Activated CD4-positive, alpha-beta T cell treated with anti-CD3 and anti-CD28 coated beads, Interleukin-2, amount 50 U/mL, for 24 hours (primary cell): Measurements from ENCODE around the gene BZW2.
A peak's percentile ranks its signal among the peaks of the same experiment; 100 is the strongest.

ENCODE experiments used
- DNase-seq, 2 donors: peaks; one replicate each; pipeline ENCODE4 v3.0.0-alpha.2; 2020; ENCODE audit warnings: low read depth in 1 of 2, low spot score in 1 of 2

BZW2 gene

GRCh38 chr7:16745645-16746044, 99.7 kb downstream of the BZW2 start:
- DNase-seq = no peak

DNA sequence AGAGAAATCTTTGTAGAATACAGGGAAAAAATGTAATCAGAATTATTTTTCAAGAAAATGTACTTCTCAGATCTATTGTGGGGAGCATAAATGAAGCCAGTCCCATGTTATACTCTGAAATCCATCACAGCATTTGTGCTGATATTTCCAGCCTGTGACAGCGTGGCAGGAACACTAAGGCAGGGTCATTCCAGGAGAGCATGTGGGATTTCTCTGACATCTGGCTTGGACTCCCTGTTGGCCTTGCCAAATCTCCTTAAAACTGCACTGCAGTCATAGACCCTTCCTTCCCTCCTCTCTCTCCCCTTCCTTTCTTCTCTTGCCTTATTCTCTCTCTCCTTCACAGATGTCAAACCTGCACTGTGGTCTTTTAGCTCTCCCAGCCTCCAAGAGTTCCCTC, 101.1 kb downstream of the BZW2 start:
- DNase-seq = no peak

- peak in 1 of 2 donors; percentile 17 for DNase-seq
These were observed 107.3 kb downstream of the BZW2 start, which contains the start of gene TSPAN13 for GRCh38 chr7:16753102-16753931. TSS of gene TSPAN13 (plus strand) at chr7:16753755. CDS start at chr7:16753968, 213 bp downstream.

DNA sequence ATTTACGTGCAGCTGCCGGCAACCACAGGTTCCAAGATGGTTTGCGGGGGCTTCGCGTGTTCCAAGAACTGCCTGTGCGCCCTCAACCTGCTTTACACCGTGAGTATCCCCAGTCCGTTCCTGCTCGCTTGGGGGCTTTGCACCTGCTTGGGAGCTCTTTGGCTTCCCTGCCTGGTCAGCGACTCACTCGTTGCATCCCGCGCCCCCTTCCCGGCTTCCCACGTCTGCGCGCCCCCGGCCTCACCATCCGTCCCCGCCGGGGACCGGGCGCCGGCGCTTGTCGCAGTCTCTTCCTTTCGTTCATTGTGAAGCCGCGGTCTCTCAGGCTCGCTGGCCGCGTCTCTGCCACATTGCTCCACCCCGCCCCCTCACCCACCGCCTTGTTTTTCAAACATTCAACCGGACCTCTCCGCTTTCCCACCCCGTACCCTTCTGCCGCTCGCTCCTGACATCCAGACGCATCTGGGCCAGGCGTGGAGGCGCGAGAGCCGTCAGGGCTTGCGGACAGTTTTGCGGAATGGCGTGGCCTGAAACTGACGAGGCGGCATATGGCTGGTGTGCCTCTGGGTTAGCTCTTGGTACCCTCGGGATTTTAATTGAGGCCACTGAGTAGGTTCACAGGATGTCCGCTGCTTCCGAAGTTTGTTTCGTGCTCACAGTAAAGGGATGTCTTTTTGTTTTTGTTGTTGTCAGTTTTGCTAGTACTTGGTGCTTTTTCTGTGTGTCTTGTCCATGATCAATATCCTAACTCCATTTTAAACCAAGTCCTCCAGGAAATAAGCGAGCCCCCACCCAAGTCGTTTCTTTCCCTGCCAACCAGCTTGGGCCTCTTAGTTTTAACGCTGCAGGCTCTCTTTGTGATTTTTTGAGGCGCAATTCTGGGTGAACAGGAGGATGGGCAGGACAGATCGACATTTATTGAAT, 108.2 kb downstream of the BZW2 start:
- peak in 1 of 2 donors; percentile 7 for DNase-seq

GRCh38 chr7:16754856-16755317, 108.9 kb downstream of the BZW2 start:
- DNase-seq = no peak

DNA sequence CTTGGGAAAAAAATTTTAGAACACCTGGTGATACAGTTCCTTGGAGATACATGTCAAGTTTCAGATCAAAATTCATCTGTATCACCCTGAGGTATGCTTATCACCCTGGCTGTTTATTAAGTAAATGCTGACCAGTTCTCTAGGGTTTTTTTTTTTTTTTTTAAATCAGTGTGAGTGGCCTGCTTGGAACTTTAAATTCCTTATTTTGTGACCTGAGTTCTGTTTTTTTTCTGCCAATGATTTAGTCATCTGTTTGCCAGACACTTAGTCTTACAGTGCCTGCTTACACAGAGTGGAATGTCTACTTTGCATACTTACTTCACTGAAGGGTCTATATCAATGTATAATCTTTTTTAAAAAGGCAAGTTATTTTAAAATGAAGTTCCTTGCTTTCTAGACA, 109.4 kb downstream of the BZW2 start:
- DNase-seq = no peak
